ENCODE measurements around the gene ARL15.

DNA sequence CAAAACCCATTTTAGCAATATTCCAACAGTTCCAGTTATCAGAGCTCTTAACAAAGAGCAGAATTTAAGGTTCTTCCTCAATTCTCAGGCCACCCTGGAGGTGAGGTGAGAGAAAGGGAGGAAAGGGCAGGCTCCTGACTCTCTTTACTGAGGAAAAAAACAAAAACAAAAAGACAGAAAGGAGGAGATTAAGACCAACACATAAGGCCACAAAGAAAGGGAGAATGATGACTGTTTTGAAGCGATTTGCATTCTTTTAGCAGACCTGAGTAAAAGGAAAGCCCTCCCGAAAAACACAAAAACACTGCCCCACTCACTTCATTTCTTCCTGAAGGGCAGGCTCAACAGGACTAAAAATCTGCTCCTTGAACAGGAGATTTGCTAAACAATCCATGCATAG lies 300.5 kb downstream of the ARL15 start:
- TF ChIP-seq, protein P1, sequence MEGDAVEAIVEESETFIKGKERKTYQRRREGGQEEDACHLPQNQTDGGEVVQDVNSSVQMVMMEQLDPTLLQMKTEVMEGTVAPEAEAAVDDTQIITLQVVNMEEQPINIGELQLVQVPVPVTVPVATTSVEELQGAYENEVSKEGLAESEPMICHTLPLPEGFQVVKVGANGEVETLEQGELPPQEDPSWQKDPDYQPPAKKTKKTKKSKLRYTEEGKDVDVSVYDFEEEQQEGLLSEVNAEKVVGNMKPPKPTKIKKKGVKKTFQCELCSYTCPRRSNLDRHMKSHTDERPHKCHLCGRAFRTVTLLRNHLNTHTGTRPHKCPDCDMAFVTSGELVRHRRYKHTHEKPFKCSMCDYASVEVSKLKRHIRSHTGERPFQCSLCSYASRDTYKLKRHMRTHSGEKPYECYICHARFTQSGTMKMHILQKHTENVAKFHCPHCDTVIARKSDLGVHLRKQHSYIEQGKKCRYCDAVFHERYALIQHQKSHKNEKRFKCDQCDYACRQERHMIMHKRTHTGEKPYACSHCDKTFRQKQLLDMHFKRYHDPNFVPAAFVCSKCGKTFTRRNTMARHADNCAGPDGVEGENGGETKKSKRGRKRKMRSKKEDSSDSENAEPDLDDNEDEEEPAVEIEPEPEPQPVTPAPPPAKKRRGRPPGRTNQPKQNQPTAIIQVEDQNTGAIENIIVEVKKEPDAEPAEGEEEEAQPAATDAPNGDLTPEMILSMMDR (conservative IDR thresholded peaks at IDR 0.05), result no peak
- no peak for TF ChIP-seq EZH2 (IDR thresholded peaks at IDR 0.05; ENCODE audit: low read depth)
